Mammary epithelial cell (primary cell): Measurements from ENCODE around the gene MAP3K15.

Source experiments
- EZH2 ChIP-seq: IDR thresholded peaks from 2 replicates; pipeline ENCODE4 v1.6.1; 2012; ENCODE audit warnings: low read length, inconsistent platforms, borderline replicate concordance
- TF ChIP-seq, protein P1 (sequence below), 2 donors: IDR thresholded peaks in 1 of 2; conservative IDR thresholded peaks in 1 of 2; 2 replicates each; pipeline ENCODE4 v1.5.1; 2011 to 2012; ENCODE audit warnings: inconsistent platforms in 2 of 2, low read length in 2 of 2, mild to moderate bottlenecking in 2 of 2, control low read depth in 1 of 2, low read depth in 1 of 2; ENCODE audit not compliant: insufficient read depth in 1 of 2; ENCODE audit errors: extremely low read depth in 1 of 2

DNA sequence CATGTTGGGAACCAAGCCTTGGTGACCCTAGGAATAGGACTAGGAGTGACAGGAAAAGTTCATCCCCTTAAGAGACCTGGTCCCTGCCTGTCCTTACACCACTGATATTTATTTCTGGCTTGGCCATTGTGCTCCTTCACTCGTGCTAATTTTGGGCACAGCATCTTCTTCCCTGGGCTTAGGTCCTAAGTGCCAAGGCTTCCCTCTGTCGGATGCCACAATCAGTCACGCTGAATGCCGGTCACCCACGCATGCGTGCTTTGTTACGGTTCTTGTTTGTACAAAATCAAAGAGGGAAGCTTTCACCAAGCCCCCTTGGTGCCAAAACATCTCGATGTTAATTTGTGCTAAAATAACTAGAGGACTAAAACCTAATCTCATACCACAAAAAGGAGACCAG is 17.4 kb upstream of the MAP3K15 start:
- TF ChIP-seq, protein P1, sequence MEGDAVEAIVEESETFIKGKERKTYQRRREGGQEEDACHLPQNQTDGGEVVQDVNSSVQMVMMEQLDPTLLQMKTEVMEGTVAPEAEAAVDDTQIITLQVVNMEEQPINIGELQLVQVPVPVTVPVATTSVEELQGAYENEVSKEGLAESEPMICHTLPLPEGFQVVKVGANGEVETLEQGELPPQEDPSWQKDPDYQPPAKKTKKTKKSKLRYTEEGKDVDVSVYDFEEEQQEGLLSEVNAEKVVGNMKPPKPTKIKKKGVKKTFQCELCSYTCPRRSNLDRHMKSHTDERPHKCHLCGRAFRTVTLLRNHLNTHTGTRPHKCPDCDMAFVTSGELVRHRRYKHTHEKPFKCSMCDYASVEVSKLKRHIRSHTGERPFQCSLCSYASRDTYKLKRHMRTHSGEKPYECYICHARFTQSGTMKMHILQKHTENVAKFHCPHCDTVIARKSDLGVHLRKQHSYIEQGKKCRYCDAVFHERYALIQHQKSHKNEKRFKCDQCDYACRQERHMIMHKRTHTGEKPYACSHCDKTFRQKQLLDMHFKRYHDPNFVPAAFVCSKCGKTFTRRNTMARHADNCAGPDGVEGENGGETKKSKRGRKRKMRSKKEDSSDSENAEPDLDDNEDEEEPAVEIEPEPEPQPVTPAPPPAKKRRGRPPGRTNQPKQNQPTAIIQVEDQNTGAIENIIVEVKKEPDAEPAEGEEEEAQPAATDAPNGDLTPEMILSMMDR (conservative IDR thresholded peaks at IDR 0.05 in 1 of 2, IDR thresholded peaks at IDR 0.05 in 1 of 2; ENCODE audit: extremely low read depth in 1 of 2, insufficient read depth in 1 of 2, low read depth in 1 of 2, low read length in 2 of 2) = no peak
- no peak for TF ChIP-seq EZH2
